WTC11 (cell line): ENCODE measurements around the gene DMBX1. TPM values are rescaled to one million over a fixed set of nuclear protein-coding genes. Genes with fewer than 3 reads are reported as not detected.

Experiments
- ATAC-seq: fragments of 200-7000 bp; cut with Tn5 transposase; 2 replicates; pipeline ENCODE4 v1.10.0; 2021; ENCODE audit warnings: mild to moderate bottlenecking, moderate library complexity
- CTCF ChIA-PET: fragments of 300-600 bp; sonication (Branson Sonifier 250); formaldehyde crosslinking; loops from one replicate; lab custom pipeline; 2021; ENCODE audit warnings: antibody characterized with exemption; lab: Charles Lee
- POLR2A ChIA-PET: fragments of 350-600 bp; sonication (Branson Sonifier 250); formaldehyde crosslinking; loops from one replicate; lab custom pipeline; 2021; ENCODE audit warnings: antibody characterized with exemption; lab: Charles Lee
- DNase-seq: peaks from one replicate; pipeline ENCODE4 v3.0.0; 2021; ENCODE audit warnings: low spot score
- H3K27ac Mint-ChIP-seq: 2 replicates; pipeline ENCODE4 v1.8.0; 2021; ENCODE audit warnings: mixed read lengths
- H3K27me3 Mint-ChIP-seq: 2 replicates; pipeline ENCODE4 v1.8.0; 2021; ENCODE audit warnings: low read depth, mild to moderate bottlenecking, moderate library complexity, mixed read lengths
- H3K36me3 Mint-ChIP-seq: 2 replicates; pipeline ENCODE4 v1.8.0; 2021; ENCODE audit warnings: mixed read lengths
- H3K4me1 Mint-ChIP-seq: 2 replicates; pipeline ENCODE4 v1.8.0; 2022; ENCODE audit warnings: mixed read lengths
- H3K4me3 Mint-ChIP-seq: 2 replicates; pipeline ENCODE4 v1.8.0; 2021; ENCODE audit warnings: mild to moderate bottlenecking, moderate library complexity, mixed read lengths
- H3K9me3 Mint-ChIP-seq: 2 replicates; pipeline ENCODE4 v1.8.0; 2021; ENCODE audit warnings: mixed read lengths
- CBFB ChIP-seq: sonication (generic); formaldehyde crosslinking; IDR thresholded peaks from 2 replicates; pipeline ENCODE4 v1.8.1; 2022; ENCODE audit warnings: mild to moderate bottlenecking, low read depth, missing genetic modification reagents
- CREB1 ChIP-seq: sonication (generic); formaldehyde crosslinking; IDR thresholded peaks from 2 replicates; pipeline ENCODE4 v1.8.0; 2023; ENCODE audit warnings: mild to moderate bottlenecking, missing genetic modification reagents
- CREM ChIP-seq: sonication (generic); formaldehyde crosslinking; IDR thresholded peaks from 2 replicates; pipeline ENCODE4 v1.8.1; 2022; ENCODE audit warnings: mild to moderate bottlenecking, missing genetic modification reagents, moderate library complexity
- FOXJ3 ChIP-seq: sonication (generic); formaldehyde crosslinking; IDR thresholded peaks from 2 replicates; pipeline ENCODE4 v1.9.0; 2021; ENCODE audit warnings: missing genetic modification reagents, mild to moderate bottlenecking, borderline replicate concordance
- FOXK1 ChIP-seq: sonication (generic); formaldehyde crosslinking; IDR thresholded peaks from 2 replicates; pipeline ENCODE4 v1.8.0; 2022; ENCODE audit warnings: mild to moderate bottlenecking, moderate library complexity, missing genetic modification reagents
- GTF2I ChIP-seq: fragments of 250-450 bp; sonication (Bioruptor Pico); conservative IDR thresholded peaks from 2 replicates; pipeline ENCODE4 v1.4.0; 2021; ENCODE audit warnings: mild to moderate bottlenecking
- MLX ChIP-seq: sonication (generic); formaldehyde crosslinking; IDR thresholded peaks from 2 replicates; pipeline ENCODE4 v1.8.1; 2023; ENCODE audit warnings: mild to moderate bottlenecking, missing genetic modification reagents, moderate library complexity
- MXD4 ChIP-seq: fragments of 250-450 bp; sonication (Bioruptor Pico); IDR thresholded peaks from 2 replicates; pipeline ENCODE4 v1.8.0; 2021; ENCODE audit warnings: mild to moderate bottlenecking, moderate library complexity, borderline replicate concordance
- MYBL2 ChIP-seq: sonication (generic); formaldehyde crosslinking; IDR thresholded peaks from 2 replicates; pipeline ENCODE4 v1.8.1; 2023; ENCODE audit warnings: mild to moderate bottlenecking, moderate library complexity, missing genetic modification reagents
- NFE2L1 ChIP-seq: sonication (generic); formaldehyde crosslinking; IDR thresholded peaks from 2 replicates; pipeline ENCODE4 v1.8.1; 2023; ENCODE audit warnings: missing genetic modification reagents
- NR1H2 ChIP-seq: sonication (generic); formaldehyde crosslinking; IDR thresholded peaks from 2 replicates; pipeline ENCODE4 v1.9.0; 2021; ENCODE audit warnings: mild to moderate bottlenecking, moderate library complexity, missing genetic modification reagents
- NR2C2 ChIP-seq: sonication (generic); formaldehyde crosslinking; IDR thresholded peaks from 2 replicates; pipeline ENCODE4 v1.8.0; 2022; ENCODE audit warnings: mild to moderate bottlenecking, missing genetic modification reagents
- PRRX2 ChIP-seq: fragments of 250-450 bp; sonication (Bioruptor Pico); IDR thresholded peaks from 2 replicates; pipeline ENCODE4 v1.8.0; 2021; ENCODE audit warnings: mild to moderate bottlenecking
- RORB ChIP-seq: fragments of 250-450 bp; sonication (Bioruptor Pico); IDR thresholded peaks from 2 replicates; pipeline ENCODE4 v1.9.0; 2021; ENCODE audit warnings: mild to moderate bottlenecking
- SMAD3 ChIP-seq: sonication (generic); formaldehyde crosslinking; IDR thresholded peaks from 2 replicates; pipeline ENCODE4 v1.8.0; 2022; ENCODE audit warnings: missing genetic modification reagents, mild to moderate bottlenecking, borderline replicate concordance
- SP1 ChIP-seq: sonication (generic); formaldehyde crosslinking; conservative IDR thresholded peaks from 2 replicates; pipeline ENCODE4 v1.8.1; 2022; ENCODE audit warnings: missing genetic modification reagents
- TCF7 ChIP-seq: sonication (generic); formaldehyde crosslinking; IDR thresholded peaks from 2 replicates; pipeline ENCODE4 v1.8.0; 2022; ENCODE audit warnings: mild to moderate bottlenecking, low read depth, missing genetic modification reagents, moderate library complexity
- TEAD4 ChIP-seq: sonication (generic); formaldehyde crosslinking; IDR thresholded peaks from 2 replicates; pipeline ENCODE4 v1.8.0; 2022; ENCODE audit warnings: mild to moderate bottlenecking, missing genetic modification reagents
- ZBTB21 ChIP-seq: sonication (generic); formaldehyde crosslinking; IDR thresholded peaks from 2 replicates; pipeline ENCODE4 v1.8.1; 2023; ENCODE audit warnings: mild to moderate bottlenecking, missing genetic modification reagents, borderline replicate concordance
- ZNF219 ChIP-seq: sonication (generic); formaldehyde crosslinking; IDR thresholded peaks from 2 replicates; pipeline ENCODE4 v1.8.0; 2023; ENCODE audit warnings: missing genetic modification reagents, mild to moderate bottlenecking, borderline replicate concordance
- ZNF416 ChIP-seq: fragments of 250-450 bp; sonication (Bioruptor Pico); IDR thresholded peaks from 2 replicates; pipeline ENCODE4 v1.9.0; 2021; ENCODE audit warnings: mild to moderate bottlenecking, inconsistent platforms
- total RNA-seq: library from RNA; stranded (reverse); gene quantifications from 3 replicates; pipeline ENCODE4 v1.2.3, GENCODE V29; 2021
- TF ChIP-seq, protein P1 (sequence below): fragments of 250-450 bp; sonication (Bioruptor Pico); IDR thresholded peaks from 2 replicates; pipeline ENCODE4 v1.8.0; 2021; ENCODE audit warnings: mild to moderate bottlenecking
- TF ChIP-seq, protein P2 (sequence below): fragments of 250-450 bp; sonication (Bioruptor Pico); conservative IDR thresholded peaks from 2 replicates; pipeline ENCODE4 v1.9.0; 2021; ENCODE audit warnings: mild to moderate bottlenecking
- TF ChIP-seq, protein P3 (sequence below): sonication (generic); formaldehyde crosslinking; IDR thresholded peaks from 2 replicates; pipeline ENCODE4 v1.8.0; 2022; ENCODE audit warnings: mild to moderate bottlenecking, missing genetic modification reagents

DMBX1 gene
- total RNA-seq, 1 experiment from 2014 or later: 3.7 TPM

DNA sequence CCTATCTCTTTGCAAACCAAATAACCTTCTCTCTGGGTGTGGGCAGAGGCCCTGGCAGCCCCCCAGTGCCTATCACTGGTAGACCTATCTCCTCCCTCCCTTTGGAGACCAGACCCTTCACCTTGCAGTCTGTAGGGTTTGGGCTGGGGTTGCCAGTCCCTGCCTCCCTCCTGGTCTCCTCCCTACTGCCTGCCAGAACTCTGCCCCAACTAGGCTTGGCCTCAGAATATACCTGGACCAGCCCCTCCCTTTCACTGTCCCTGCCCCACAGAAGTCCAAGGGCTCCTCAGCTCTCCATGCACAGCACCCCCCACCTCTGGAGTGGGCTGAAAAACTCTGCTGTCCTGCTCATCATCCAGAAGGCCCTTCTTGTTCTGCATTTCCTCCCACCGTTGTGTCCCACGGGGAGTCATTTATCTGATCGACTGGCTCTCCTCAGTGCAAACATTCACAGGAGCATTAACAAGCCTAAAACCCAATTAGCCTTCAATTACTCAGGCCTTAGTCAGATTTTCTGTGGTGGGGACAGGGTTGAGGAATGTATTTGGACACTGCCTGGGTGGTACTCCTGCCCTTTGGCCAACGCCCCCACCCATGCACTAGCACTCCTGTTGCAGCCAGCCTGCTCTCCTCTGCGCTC is 27.7 kb upstream of the DMBX1 start:
- Mint-ChIP-seq H3K27me3 (peaks cover 71% of the 10 kb centered on the region), H3K9me3 (no peaks in the 10 kb centered on the region), H3K27ac (no peak overlapping the region), H3K36me3 (no peaks in the 10 kb centered on the region), H3K4me1 (peaks cover 47% of the 10 kb centered on the region), H3K4me3 (no peak overlapping the region)
- ChIA-PET CTCF (interaction anchor here (1.1 to 6.1 kb wide), 3 partner anchors 15 to 26 kb away, joined by 4 to 48 read pairs (median 4); no protein-coding TSS in a partner anchor), POLR2A (no interaction called here)
- DNase-seq: no peak
- no peak for TF ChIP-seq TEAD4
- no peak; the same call in 1 of the 2 replicates for ATAC-seq

GRCh38 chr1:46464013-46464548 is 25.6 kb upstream of the DMBX1 start:
- ChIA-PET CTCF (interaction anchor here (0.6 to 1.3 kb wide), 2 partner anchors 17 to 57 kb away, joined by 3 to 7 read pairs; no protein-coding TSS in a partner anchor), POLR2A (no interaction called here)
- H3K27ac Mint-ChIP-seq: no peak overlapping the region
- H3K9me3 Mint-ChIP-seq: no peaks in the 10 kb centered on the region
- ATAC-seq: no peak
- H3K36me3 Mint-ChIP-seq: no peaks in the 10 kb centered on the region
- H3K27me3 Mint-ChIP-seq: peaks cover 91% of the 10 kb centered on the region
- H3K4me3 Mint-ChIP-seq: no peak overlapping the region
- TF ChIP-seq TCF7 (no peak), SMAD3 (CRISPR knock-in tag) (no peak), CBFB (CRISPR knock-in tag) (no peak), FOXJ3 (CRISPR knock-in tag) (no peak), FOXK1 (CRISPR knock-in tag) (no peak), NR1H2 (CRISPR knock-in tag) (no peak), MLX (no peak)
- TF ChIP-seq, protein P1, sequence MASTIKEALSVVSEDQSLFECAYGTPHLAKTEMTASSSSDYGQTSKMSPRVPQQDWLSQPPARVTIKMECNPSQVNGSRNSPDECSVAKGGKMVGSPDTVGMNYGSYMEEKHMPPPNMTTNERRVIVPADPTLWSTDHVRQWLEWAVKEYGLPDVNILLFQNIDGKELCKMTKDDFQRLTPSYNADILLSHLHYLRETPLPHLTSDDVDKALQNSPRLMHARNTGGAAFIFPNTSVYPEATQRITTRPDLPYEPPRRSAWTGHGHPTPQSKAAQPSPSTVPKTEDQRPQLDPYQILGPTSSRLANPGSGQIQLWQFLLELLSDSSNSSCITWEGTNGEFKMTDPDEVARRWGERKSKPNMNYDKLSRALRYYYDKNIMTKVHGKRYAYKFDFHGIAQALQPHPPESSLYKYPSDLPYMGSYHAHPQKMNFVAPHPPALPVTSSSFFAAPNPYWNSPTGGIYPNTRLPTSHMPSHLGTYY: no peak
- TF ChIP-seq, protein P2, sequence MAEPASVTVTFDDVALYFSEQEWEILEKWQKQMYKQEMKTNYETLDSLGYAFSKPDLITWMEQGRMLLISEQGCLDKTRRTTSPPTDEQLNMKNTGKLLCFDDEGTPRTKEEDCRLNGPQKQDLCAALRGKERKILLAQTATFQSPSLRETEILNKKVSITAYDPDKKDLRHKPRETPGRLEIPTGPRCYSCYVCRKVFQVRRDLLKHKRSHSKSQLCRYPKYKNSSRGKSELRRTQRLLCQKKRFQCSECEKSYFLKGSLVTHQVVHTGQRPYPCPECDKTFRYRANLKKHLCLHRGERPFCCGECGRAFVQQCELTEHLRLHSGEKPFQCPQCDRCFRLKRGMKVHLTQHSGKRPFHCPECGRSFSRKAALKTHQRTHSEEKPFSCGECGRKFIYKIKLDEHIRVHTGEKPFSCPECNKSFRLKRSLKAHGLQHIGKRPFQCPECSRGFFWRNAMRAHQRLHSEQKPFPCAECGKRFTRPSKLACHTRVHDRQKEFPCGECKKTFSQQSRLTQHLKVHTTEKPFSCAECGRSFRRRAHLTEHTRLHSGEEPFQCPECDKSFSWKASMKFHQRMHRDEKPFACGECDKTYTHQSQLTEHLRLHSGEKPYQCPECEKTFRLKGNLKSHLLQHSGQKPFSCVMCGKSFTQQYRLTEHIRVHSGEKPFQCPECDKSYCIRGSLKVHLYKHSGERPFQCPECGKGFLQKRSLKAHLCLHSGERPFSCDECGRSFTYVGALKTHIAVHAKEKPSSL: no peak
- peaks cover 54% of the 10 kb centered on the region for H3K4me1 Mint-ChIP-seq
- DNase-seq: no peak

GRCh38 chr1:46464915-46465314 is 24.7 kb upstream of the DMBX1 start:
- Mint-ChIP-seq H3K4me3 (no peak overlapping the region), H3K27me3 (peaks cover 92% of the 10 kb centered on the region), H3K36me3 (no peaks in the 10 kb centered on the region), H3K4me1 (peaks cover 62% of the 10 kb centered on the region), H3K27ac (no peak overlapping the region), H3K9me3 (no peaks in the 10 kb centered on the region)
- ChIA-PET POLR2A (no interaction called here), CTCF (interaction anchor here (0.6 to 0.9 kb wide), 4 partner anchors 13 to 58 kb away, joined by 3 to 4 read pairs (median 3); no protein-coding TSS in a partner anchor)
- ATAC-seq (no peak), DNase-seq (no peak)
- no peak for TF ChIP-seq PRRX2
- TF ChIP-seq MXD4 (CRISPR knock-in tag): no peak
- no peak for TF ChIP-seq RORB (CRISPR knock-in tag)
- no peak for TF ChIP-seq MYBL2 (CRISPR knock-in tag)
- no peak for TF ChIP-seq NFE2L1
- TF ChIP-seq NR2C2: no peak
- TF ChIP-seq CREB1 (CRISPR knock-in tag): no peak
- TF ChIP-seq CREM (CRISPR knock-in tag): no peak
- no peak for TF ChIP-seq ZNF416 (CRISPR knock-in tag)
- no peak for TF ChIP-seq ZNF219 (CRISPR knock-in tag)
- TF ChIP-seq MLX: no peak
- no peak for TF ChIP-seq SP1 (CRISPR knock-in tag)
- no peak for TF ChIP-seq TEAD4
- TF ChIP-seq ZBTB21 (CRISPR knock-in tag): no peak
- TF ChIP-seq, protein P3, sequence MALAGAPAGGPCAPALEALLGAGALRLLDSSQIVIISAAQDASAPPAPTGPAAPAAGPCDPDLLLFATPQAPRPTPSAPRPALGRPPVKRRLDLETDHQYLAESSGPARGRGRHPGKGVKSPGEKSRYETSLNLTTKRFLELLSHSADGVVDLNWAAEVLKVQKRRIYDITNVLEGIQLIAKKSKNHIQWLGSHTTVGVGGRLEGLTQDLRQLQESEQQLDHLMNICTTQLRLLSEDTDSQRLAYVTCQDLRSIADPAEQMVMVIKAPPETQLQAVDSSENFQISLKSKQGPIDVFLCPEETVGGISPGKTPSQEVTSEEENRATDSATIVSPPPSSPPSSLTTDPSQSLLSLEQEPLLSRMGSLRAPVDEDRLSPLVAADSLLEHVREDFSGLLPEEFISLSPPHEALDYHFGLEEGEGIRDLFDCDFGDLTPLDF (CRISPR knock-in tag): no peak
- no peak for TF ChIP-seq GTF2I (CRISPR knock-in tag)
